HG02981 (cell line): ENCODE results near the gene VN1R2.
"Not testable (repeated sequence)": the region's sequence is repeated elsewhere in the genome, so short reads cannot be mapped to it uniquely, and the experiment has no call there.

Experiments used
- ATAC-seq: cut with Tn5 transposase; IDR thresholded peaks from one replicate; pipeline ENCODE4 v1.9.1; 2021; ENCODE audit warnings: mild to moderate bottlenecking, moderate library complexity; ENCODE audit not compliant: unreplicated experiment

The VN1R2 gene

GRCh38 chr19:53257715-53258342, at the start of gene VN1R2:
Gene VN1R2, plus strand, starts transcription at chr19:53258292. Its CDS starts 84 bp downstream, at chr19:53258376.
- ATAC-seq = not testable (repeated sequence)

- not testable (repeated sequence) for ATAC-seq
Measured at GRCh38 chr19:53211554-53211953, 46.5 kb upstream of the VN1R2 start.

- ATAC-seq = no peak
Measured at GRCh38 chr19:53212703-53213320, 45.3 kb upstream of the VN1R2 start.

- ATAC-seq = not testable (repeated sequence)
Measured at GRCh38 chr19:53222716-53223115, 35.4 kb upstream of the VN1R2 start.

- no peak for ATAC-seq
Measured at GRCh38 chr19:53224606-53225005, 33.5 kb upstream of the VN1R2 start.

GRCh38 chr19:53237114-53237777, 20.8 kb upstream of the VN1R2 start:
- ATAC-seq = no peak

- ATAC-seq = no peak
Measured at GRCh38 chr19:53246498-53246897, 11.6 kb upstream of the VN1R2 start.

GRCh38 chr19:53254411-53255341, 3.4 kb upstream of the VN1R2 start, which contains the start of gene ZNF677:
Gene ZNF677, minus strand, starts transcription at chr19:53254873. Its CDS starts 3,323 bp downstream, at chr19:53251550.
- ATAC-seq = peak; percentile 63

GRCh38 chr19:53267623-53268022, 9.5 kb downstream of the VN1R2 start, which contains the start of gene VN1R4:
Gene VN1R4, minus strand, starts transcription at chr19:53267723. Its CDS starts 58 bp downstream, at chr19:53267665.
- ATAC-seq = not testable (repeated sequence)

- ATAC-seq = not testable (repeated sequence)
Measured at GRCh38 chr19:53269861-53270260, 11.8 kb downstream of the VN1R2 start.

- ATAC-seq = no peak
Measured at GRCh38 chr19:53272044-53272443, 14.0 kb downstream of the VN1R2 start.

GRCh38 chr19:53275480-53275879, 17.4 kb downstream of the VN1R2 start:
- no peak for ATAC-seq

GRCh38 chr19:53281947-53282346, 23.9 kb downstream of the VN1R2 start:
- ATAC-seq = not testable (repeated sequence)

GRCh38 chr19:53285087-53285486, 27.0 kb downstream of the VN1R2 start:
- ATAC-seq = no peak

- ATAC-seq = no peak
Measured at GRCh38 chr19:53290758-53291549, 32.9 kb downstream of the VN1R2 start.

GRCh38 chr19:53294786-53295441, 36.8 kb downstream of the VN1R2 start:
- ATAC-seq = no peak

GRCh38 chr19:53301341-53301740, 43.2 kb downstream of the VN1R2 start:
- ATAC-seq = not testable (repeated sequence)

- no peak for ATAC-seq
Measured at GRCh38 chr19:53308339-53308811, 50.3 kb downstream of the VN1R2 start.
